SIG-M5 treated with dmso at 0.1 percent for 504 hours (cell line): ENCODE results near the gene WDR38.
"Not testable (repeated sequence)": the region's sequence is repeated elsewhere in the genome, so short reads cannot be mapped to it uniquely, and the experiment has no call there.

Experiments used
- DNase-seq: peaks from one replicate; lab custom pipeline; 2025; ENCODE audit not compliant: unreplicated experiment; lab: John Stamatoyannopoulos, UW

Gene WDR38

DNA sequence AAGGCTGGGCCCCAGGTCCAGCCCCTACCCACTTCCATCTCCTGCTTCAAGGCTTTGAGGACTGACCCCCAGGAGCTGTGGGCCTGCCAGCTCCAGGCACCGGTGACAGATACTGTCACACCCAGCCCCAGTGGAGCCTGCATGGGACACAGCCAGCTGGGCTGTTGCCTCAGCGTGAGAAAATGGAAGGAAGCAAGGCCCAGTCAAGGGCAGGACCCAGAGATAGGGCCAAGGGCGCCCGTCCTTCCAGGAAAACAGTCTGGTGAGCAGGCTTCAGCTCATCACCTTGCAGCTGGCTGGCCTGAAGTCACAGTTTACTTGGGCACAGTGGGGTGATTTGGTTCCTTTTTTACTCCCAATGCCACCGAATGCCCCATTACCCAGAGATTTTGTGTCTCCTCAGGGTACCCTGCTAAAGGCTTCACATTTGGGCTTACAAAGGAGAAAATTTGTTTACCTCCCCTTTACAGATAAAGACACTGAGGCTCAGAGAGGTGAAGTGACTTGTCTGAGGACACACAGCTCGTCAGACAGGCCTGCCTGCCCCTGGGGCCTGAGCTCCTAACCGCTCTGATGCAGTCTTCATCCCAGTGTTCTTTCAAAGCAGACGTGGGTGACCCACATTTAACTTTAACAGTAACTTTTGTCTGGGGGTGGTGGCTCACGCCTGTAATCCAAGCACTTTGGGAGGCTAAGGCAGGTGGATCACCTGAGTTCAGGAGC, 21.5 kb upstream of the WDR38 start:
- DNase-seq: no peak

DNA sequence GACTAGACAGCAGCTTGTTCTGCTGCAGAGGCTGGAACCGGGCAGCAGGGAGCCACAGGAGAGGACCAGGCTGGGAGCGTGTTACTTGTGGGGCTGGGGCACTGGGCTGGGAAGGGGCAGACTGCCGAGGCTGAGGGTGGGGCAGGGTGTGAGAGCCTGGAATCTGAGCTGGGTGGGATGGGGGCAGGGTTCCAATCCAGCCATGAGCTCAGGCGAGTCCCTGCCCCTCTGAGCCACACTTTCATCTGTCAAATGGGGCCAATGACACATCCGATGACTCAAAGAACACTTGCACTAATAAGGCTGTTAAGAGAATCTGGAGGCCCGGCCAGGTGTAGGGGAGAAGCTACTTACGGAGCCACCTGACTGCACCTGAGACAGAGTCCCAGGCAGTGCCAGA, 18.7 kb upstream of the WDR38 start:
- no peak for DNase-seq

DNA sequence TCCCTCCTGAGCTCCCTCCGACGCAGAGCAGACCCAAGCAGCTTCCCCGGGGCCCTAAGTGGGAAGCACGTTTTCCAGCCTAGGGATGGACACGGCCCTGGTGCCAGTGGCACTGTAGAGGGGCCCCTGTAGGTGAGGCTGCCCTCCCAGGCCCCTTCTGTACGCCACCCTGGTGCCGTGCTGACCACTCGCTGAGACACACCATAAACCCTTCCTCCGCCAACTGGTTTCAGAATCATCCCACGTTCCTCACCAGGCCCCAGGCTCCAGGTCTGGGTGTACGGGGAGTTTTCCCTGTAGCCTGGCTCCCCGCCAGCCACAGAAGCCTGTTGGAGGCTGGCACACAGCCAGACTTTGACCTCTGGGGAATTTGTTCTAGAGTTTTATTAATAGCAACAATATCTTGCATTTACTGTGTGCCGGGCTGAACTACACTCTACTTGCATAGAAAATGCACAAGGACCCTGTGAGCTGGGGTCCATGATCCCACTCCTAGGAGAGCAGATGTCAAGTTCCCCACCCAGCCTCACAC, 18.2 kb upstream of the WDR38 start:
- DNase-seq: no peak

DNA sequence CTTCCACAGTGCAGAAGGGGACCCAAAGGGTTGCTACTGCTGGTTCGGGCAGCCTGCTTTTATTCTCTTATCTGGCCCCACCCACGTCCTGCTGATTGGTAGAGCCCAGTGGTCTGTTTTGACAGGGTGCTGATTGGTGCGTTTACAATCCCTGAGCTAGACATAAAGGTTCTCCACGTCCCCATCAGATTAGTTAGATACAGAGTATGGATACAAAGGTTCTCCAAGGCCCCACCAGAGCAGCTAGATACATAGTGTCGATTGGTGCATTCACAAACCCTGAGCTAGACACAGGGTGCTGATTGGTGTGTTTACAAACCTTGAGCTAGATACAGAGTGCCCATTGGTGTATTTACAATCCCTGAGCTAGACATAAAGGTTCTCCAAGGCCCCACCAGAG, 15.1 kb upstream of the WDR38 start:
- not testable (repeated sequence) for DNase-seq

DNA sequence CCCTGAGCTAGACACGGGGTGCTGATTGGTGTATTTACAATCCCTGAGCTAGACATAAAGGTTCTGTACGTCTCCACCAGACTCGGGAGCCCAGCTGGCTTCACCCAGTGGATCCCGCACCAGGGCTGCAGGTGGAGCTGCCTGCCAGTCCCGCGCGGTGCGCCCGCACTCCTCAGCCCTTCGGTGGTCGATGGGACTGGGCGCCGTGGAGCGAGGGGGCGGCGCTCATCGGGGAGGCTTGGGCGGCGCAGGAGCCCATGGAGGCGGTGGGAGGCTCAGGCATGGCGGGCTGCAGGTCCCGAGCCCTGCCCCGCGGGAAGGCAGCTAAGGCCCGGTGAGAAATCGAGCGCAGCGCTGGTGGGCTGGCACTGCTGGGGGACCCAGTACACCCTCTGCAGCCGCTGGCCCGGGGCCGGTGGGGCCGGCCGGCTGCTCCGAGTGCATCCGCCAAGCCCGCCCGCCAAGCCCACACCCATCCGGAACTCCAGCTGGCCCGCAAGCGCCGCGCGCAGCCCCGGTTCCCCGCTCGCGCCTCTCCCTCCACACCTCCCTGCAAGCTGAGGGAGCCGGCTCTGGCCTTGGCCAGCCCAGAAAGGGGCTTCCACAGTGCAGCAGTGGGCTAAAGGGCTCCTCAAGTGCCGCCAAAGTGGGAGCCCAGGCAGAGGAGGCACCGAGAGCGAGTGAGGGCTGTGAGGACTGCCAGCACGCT, 14.5 kb upstream of the WDR38 start:
- DNase-seq: not testable (repeated sequence)

DNA sequence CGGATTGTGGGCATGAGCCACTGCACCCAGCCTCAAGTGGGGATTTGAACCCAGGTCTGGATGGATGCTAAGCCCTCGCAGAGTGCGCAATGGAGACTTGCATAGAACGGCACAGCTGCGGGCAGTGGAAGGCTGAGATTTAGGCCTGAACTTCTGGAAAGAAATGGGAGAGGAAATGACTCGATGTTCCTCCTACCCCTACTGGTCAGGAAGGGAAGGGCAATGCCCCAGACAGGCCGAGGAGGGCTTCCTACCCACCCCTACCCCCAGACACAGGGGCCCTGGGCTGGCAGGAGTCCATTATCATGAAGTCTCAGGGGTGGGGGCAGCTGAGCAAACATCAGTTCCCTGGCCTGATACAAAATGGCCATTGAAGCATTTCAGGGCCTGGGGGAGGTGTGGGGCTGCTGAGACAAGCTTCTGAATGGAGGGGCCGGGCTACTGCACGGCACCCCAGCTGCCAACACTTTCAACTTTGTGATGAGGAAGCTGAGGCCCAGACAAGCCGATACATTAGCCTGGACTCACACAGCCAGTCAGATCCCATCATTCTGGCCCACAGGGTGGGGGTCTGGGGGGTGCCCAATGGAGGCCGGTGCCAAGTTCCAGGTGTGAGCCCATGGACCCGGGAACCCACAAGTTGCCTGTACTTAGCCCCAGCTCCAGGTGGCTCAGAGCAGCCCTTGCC, 13.5 kb upstream of the WDR38 start:
- no peak for DNase-seq

DNA sequence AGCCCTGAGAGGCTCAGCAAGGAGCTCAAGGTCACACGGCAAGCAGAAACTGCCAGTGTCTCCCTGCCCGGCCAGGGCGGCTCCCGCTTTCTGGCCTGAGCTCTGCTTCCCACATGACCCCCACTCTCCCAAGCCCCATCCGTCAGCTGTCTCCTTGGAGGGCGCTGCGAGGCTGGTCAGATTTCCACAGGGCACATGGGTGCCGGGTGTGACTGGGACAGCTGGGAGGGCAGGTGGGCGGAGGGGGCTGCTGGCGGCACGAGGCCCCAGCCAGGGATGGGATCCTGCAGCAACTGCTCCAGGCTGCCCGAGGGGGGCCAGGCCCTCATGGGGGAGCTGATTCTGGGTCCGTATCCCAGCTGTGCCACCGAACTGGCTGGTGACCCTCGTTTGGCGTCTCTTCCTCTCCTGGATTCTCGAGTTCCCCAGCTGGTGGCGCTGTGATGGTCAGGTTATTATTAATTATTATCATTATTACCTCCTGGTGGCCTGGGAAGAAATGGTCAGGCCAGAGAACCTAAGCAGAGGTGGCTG, 12.9 kb upstream of the WDR38 start:
- DNase-seq: no peak

DNA sequence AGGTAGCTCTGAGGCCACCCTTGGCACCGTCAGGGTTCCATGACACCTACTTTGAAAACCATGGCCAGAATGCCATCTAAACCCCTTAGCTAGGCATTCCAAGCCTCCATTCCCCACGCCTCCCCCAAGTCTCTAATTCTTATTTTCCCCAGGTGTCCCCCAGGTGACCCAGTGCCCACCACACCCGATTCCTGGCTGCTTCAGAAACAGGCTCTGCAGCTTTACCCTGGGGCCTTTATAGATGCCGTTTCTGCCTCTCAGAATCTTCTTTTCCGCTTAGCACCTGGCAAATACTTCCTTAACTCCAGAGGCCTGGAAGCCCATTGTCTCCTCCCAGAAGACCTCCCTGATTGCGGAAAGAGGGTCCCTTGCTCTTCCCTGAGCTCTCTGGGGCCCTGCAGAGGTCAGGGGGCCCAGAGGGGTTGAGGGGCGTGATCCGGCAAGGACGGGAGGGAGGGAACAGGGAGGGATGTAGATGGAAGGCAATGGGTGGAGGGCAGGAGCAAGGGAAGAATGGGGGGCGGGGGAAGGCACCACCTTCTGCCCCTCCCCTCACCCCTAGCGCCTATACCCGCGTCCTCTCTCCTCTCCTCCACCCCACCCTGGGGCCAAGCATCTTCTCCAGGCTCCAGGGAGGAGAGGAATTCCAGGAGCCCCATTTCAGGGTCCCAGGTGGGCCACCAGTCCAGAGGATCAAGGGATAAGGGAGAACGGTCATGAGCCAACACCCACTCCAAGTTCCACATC, 12.0 kb upstream of the WDR38 start:
- DNase-seq: no peak

DNA sequence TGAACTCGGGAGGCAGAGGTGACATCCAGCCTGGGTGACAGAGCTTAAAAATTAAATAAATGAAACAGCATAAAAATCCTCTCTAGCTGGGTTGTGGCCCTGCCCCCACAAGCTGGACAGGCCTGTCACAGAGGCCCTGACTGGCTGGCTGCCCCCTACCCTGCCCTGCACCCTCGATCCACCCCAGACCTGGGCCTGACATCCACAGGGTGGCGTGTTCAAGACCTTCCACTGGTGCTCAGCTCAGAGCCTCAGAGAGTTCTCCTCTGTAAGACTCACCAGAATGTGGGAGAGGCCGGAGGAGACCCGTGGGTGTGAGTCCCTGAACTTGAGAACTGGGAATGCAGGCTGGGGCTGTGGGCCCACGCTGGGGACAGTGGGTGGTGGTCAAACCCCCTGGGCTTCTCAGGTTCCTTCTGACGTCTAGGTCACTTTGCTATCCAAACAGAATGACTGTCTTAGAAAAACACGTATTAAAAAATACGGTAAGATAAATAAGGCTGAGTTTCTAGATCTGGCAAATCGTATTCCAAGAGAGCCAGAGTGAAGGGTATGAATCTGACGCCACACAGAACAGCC, 9.7 kb upstream of the WDR38 start:
- no peak for DNase-seq

DNA sequence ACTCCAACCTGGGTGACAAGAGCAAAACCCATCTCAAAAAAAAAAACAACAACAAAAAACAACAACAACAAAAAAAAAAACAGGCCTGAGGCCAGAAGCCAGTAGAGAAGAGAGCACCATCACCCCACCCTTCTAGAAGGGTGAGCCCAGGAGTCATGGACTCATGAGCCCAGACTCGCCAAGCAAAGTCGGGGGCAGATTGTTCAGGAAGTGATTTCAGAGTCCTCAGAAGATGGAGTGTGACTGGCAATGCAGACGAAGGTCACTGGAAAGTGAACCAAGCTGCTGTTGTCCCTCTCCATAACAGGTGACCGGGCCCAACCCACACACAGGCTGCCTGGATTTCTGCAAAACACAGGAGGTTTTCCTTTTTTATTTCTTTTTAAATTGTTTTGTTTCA, 9.0 kb upstream of the WDR38 start:
- no peak for DNase-seq

DNA sequence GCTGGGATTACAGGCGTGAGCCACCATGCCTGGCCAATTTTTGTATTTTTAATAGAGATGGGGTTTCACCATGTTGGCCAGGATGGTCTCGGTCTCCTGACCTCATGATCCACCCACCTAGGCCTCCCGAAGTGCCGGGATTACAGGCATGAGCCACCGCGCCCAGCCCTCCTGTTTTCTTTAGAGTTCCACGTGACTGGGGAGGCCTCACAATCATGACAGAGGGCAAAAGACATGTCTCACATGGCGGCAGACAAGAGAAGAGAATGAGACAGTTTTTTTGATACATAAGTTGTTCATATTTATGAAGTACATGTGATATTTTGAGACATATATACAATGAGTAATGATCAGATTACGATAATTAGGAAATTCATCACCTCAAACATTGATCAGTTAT, 6.8 kb upstream of the WDR38 start:
- DNase-seq: not testable (repeated sequence)

DNA sequence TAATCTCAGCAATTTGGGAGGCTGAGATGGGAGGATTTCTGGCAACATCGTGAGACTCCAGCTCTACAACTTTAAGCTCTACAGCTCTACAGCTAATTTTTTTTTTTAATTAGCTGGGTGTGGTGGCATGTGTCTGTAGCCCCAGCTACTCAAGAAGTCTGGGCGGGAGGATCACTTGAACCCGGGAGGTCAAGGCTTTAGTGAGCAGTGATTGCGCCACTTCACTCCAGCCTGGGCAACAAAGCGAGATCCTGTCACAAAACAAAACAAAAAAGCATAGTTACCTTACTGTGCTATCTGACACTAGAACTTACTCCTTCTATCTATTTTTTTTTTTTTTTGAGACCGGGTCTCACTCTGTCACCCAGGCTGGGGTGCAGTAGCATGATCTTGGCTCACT, 6.3 kb upstream of the WDR38 start:
- DNase-seq: no peak

DNA sequence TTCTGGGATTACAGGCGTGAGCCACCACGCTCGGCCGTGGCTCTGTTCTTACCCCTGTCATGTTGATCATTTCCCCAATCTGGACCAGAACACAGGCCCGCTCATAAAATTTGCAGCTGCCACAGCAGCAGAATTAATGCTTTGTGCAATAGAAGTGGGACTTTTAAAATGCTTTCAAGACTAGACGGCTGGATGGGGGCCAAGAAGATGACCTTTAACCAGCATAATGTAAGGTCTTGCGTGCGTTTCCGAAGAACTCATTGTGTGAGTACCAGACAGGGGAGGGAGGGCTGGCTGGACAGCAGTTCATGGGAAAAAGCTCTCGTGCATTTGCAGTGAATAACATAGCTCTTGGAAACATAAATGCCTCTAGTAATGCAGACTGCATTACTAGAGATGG, 3.5 kb upstream of the WDR38 start:
- no peak for DNase-seq

DNA sequence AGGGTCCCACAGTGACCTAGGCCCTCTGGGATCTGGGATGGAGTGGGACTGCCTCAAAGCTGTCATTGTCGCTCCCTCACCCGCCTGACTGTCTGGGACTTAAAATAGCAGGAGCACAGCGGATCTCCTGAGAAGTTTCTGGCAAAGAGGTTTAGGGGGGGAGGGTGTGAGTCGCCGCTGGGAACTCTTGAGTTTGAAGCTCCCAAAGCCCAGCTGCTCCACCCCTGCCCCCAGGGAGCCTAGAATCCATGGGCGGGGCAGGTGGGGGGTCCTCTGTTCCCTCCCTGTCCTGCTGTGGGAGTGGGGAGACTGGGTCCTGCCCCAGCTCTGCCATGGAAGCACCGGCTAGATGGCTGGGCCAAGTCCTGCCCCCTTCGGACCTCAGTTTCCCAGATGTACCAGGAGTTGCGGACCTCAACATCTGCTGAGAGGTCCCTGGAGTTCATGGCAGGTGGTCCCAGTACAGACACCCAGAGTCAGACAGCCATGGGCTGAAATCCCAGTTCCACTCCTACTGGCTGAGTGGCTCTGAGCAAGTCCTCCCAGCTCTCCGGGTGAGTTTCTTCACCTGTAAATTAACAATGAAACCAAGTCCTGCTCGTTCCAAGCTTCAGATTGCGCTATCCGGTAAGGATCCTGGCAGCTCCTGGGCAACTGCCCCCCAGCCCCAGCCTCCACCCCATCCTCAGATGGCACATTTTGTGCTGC, 985 bp upstream of the WDR38 start:
- DNase-seq: no peak

DNA sequence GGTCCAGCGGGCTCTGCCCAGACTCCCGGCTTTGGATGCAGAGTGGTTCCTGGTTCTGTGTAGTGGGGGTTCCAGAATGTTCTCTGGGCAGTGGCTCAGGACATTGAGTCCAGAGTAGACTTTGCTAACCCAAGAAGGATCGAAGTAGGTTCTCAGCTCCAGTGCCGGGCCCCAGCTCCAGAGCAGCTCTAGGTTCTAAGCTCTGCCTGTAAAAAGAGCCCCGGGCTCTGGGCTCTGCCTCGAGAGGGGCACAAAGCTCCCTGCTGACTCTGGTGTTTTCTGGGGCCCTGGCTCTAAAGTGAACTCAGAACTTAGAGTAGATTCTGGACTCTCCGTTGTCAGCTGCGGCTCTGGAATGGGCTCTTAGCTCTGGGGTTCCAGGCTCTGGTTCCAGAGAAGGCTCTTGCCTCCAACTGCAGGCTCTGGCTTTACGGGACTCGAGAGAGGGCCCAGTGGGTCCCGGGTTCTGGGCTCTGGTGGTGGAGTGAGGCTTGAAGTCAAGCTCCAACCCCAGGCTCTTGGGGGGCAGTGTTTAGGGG, 414 bp downstream of the WDR38 start:
- no peak for DNase-seq

DNA sequence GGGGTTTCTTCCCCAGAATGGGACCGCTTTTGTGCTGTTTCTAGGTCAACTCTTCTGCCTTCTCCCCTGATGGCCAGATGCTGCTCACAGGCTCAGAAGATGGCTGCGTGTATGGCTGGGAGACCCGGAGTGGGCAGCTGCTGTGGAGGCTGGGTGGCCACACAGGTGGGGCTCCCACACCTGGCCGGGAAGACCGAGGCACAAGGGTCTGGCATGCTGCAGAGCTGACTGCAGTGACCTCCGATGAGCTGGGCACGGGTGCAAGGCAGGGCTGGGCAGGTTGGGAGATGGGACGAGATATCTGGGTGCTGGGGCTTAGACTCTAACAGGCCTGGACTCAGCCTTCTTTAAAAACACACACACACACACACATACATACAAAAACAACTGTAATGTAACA, 901 bp downstream of the WDR38 start:
- no peak for DNase-seq

DNA sequence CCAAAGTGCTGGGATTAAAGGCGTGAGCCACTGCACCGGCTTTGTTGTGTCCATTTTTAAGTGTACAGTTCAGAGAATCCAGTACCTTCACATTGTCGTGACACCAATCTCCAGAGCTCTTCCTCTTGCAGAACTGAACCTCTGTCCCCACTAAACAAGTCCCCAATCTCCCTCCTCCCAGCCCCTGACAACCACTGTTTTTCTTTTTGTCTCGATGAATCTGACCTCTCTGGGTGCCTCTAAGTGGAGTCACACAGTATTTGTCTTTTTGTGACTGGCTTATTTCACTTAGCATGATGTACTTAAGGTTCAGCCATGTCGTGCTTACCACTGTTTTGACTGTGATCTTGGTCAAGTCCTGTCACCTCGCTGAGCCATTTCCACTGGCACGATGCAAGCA, 1.6 kb downstream of the WDR38 start:
- DNase-seq: no peak

DNA sequence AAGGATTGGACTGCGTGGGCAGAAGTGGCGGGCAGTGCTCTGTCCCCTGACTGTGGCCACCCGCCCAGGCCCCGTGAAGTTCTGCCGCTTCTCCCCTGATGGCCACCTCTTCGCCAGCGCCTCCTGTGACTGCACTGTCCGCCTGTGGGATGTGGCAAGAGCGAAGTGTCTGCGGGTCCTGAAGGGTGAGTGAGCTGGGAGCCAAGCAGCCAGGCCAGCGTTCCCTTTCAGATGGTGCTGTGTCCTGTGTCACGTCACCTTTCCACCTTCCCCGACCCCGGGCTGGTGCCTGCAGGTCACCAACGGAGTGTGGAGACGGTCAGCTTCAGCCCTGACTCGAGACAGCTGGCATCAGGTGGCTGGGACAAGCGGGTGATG, 2.3 kb downstream of the WDR38 start:
- DNase-seq: no peak

DNA sequence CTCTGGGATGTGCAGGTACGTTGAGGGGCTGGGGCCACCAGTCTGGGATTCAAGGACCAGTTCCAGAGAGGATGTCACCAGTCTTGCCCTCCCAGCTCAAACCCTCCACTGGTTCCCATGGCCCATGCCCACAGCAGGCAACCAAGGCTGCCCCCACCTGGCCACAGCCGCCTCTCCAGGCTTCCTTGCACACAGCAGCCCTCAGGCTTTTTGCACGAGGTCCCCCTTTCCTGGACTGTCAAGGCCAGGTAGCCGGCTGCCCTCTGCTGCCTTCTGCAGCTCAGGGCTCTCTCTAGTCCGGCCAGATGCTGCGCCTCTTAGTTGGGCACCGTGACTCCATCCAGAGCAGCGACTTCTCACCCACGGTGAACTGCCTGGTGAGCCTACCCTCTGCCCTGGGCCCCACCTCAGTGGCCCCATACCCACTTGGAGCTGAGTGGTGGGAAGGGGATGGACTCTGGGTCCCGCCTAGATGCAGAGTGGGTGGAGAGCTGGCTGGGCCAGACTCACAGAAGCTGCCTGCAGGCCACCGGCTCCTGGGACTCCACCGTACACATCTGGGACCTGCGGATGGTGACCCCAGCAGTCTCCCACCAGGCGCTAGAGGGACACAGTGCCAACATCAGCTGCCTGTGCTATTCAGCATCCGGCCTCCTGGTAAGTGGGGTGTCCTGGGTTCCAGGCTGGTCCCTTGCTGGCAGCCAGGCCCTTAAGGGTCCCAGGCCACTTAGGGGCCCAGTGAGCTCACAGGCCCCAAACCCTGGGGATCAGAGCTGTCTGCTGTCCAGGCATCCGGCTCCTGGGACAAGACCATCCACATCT, 2.9 kb downstream of the WDR38 start:
- peak; percentile 38 for DNase-seq
